Endothelial cell of umbilical vein (primary cell): ENCODE data around the gene TSPEAR. TPM values are rescaled to one million over a fixed set of nuclear protein-coding genes. Genes with fewer than 3 reads are reported as not detected.

ENCODE experiments used
- BruUV-seq: library from RNA; stranded (reverse); fragments of 400-500 nt; replicated peaks from 2 replicates; lab custom pipeline; 2021; lab: Mats Ljungman, UMichigan
- CTCF ChIA-PET: fragments of 300-600, 350-600 bp; sonication (Branson Sonifier 250); formaldehyde crosslinking; loops from one replicate; lab custom pipeline; 2021; ENCODE audit warnings: antibody characterized with exemption, inconsistent platforms; lab: Charles Lee
- POLR2A ChIA-PET: fragments of 300-600, 350-600 bp; sonication (Branson Sonifier 250); formaldehyde crosslinking; loops from one replicate; lab custom pipeline; 2021; ENCODE audit warnings: antibody characterized with exemption, inconsistent platforms; lab: Charles Lee
- DNase-seq: peaks from one replicate; pipeline ENCODE4 v3.0.0-alpha.2; 2011; ENCODE audit warnings: low read depth, low spot score
- FAIRE-seq: peaks from 2 replicates; lab custom pipeline; 2011; peaks lifted over from hg19 to GRCh38; lab: Jason Lieb, UNC
- H2AFZ ChIP-seq: 2 replicates; pipeline ENCODE4 v1.6.0; 2012; ENCODE audit warnings: low read depth, low read length, control low read depth, inconsistent platforms
- H3K27ac ChIP-seq: 2 replicates; pipeline ENCODE4 v1.5.1; 2011; ENCODE audit warnings: low read depth, mild to moderate bottlenecking, control low read depth, low read length, moderate library complexity; ENCODE audit not compliant: insufficient read depth
- H3K27me3 ChIP-seq, 2 experiments: 2 replicates each; pipeline versions ENCODE4 v1.6.0 to v1.6.1; 2011; ENCODE audit warnings: low read length in 2 of 2, mixed read lengths in 1 of 2; ENCODE audit not compliant: control insufficient read depth in 2 of 2, insufficient read depth in 2 of 2
- H3K36me3 ChIP-seq, 2 experiments: 2 replicates in 1 of 2; 3 replicates in 1 of 2; pipeline ENCODE4 v1.5.1; 2011; ENCODE audit warnings: low read length in 2 of 2, mild to moderate bottlenecking in 1 of 2, moderate library complexity in 1 of 2; ENCODE audit not compliant: control insufficient read depth in 2 of 2, insufficient read depth in 2 of 2; ENCODE audit errors: extremely low read depth in 1 of 2
- H3K4me1 ChIP-seq: 3 replicates; pipeline ENCODE4 v1.5.1; 2011; ENCODE audit warnings: mild to moderate bottlenecking, low read length; ENCODE audit not compliant: control insufficient read depth, insufficient read depth; ENCODE audit errors: extremely low read depth
- H3K4me2 ChIP-seq: 2 replicates; pipeline ENCODE4 v1.6.1; 2011; ENCODE audit warnings: low read length, control low read depth, mixed read lengths; ENCODE audit not compliant: insufficient read depth
- H3K4me3 ChIP-seq, 3 experiments: fragments of 200-600 bp in 1 of 3; sonication (generic), shearing (Covaris generic) in 1 of 3; replicated peaks in 1 of 3; 2 replicates each; pipeline ENCODE4 v1.5.1; 2011 to 2016; ENCODE audit warnings: control low read depth in 3 of 3, low read length in 3 of 3, mild to moderate bottlenecking in 2 of 3, inconsistent platforms in 1 of 3, low read depth in 1 of 3, moderate library complexity in 1 of 3; ENCODE audit not compliant: insufficient read depth in 1 of 3
- H3K79me2 ChIP-seq: 2 replicates; pipeline ENCODE4 v1.6.0; 2012; ENCODE audit warnings: low read length, inconsistent platforms; ENCODE audit not compliant: control insufficient read depth, insufficient read depth
- H3K9ac ChIP-seq: replicated peaks from 2 replicates; pipeline ENCODE3; 2011; ENCODE audit warnings: low read length, control low read depth; ENCODE audit not compliant: insufficient read depth; ENCODE audit errors: extremely low read depth
- H3K9me1 ChIP-seq: replicated peaks from 3 replicates; pipeline ENCODE4 v1.6.0; 2011; ENCODE audit warnings: mild to moderate bottlenecking, low read length; ENCODE audit not compliant: control insufficient read depth, insufficient read depth; ENCODE audit errors: extremely low read depth
- H3K9me3 ChIP-seq: replicated peaks from 2 replicates; pipeline ENCODE4 v1.5.1; 2012; ENCODE audit warnings: low read length, inconsistent platforms; ENCODE audit not compliant: control insufficient read depth, insufficient read depth
- H4K20me1 ChIP-seq: replicated peaks from 2 replicates; pipeline ENCODE3; 2011; ENCODE audit warnings: mild to moderate bottlenecking, low read length; ENCODE audit not compliant: control insufficient read depth, insufficient read depth; ENCODE audit errors: extremely low read depth
- EZH2 ChIP-seq: IDR thresholded peaks from 2 replicates; pipeline ENCODE4 v1.6.1; 2012; ENCODE audit warnings: borderline replicate concordance, low read depth, mild to moderate bottlenecking, moderate library complexity, low read length, inconsistent platforms; ENCODE audit not compliant: severe bottlenecking
- FOS ChIP-seq: IDR thresholded peaks from 2 replicates; pipeline ENCODE4 v1.6.1; 2011; ENCODE audit warnings: mild to moderate bottlenecking, low read length, moderate library complexity, borderline replicate concordance; ENCODE audit not compliant: insufficient read depth
- GATA2 ChIP-seq: IDR thresholded peaks from 2 replicates; pipeline ENCODE4 v1.7.0; 2011; ENCODE audit warnings: low read depth, mild to moderate bottlenecking, moderate library complexity, mixed read lengths, low read length; ENCODE audit not compliant: insufficient read length, insufficient read depth
- JUN ChIP-seq: IDR thresholded peaks from 2 replicates; pipeline ENCODE4 v1.6.1; 2011; ENCODE audit warnings: borderline replicate concordance, low read depth; ENCODE audit not compliant: insufficient read length, insufficient read depth
- MYC ChIP-seq: IDR thresholded peaks from one replicate; pipeline ENCODE4 v1.6.1; 2011; ENCODE audit warnings: mild to moderate bottlenecking, low read depth, low read length
- POLR2A ChIP-seq: IDR thresholded peaks from 2 replicates; pipeline ENCODE4 v1.6.1; 2012; ENCODE audit warnings: low read depth, mild to moderate bottlenecking, control low read depth, low read length
- POLR2AphosphoS5 ChIP-seq: IDR thresholded peaks from 2 replicates; pipeline ENCODE4 v1.6.1; 2012; ENCODE audit warnings: low read depth, mild to moderate bottlenecking, control low read depth, low read length, moderate library complexity; ENCODE audit not compliant: insufficient read depth
- dilution Hi-C: fragments of 300-500 bp; cut with MboI; formaldehyde crosslinking; loops from one replicate; pipeline ENCODE4 v1.15.0; 2019; ENCODE audit warnings: low sequenced_read_pairs; ENCODE audit not compliant: extremely low pct_ligation_motif_present
- intact Hi-C: fragments of 100-400 bp; cut with micrococcal nuclease; formaldehyde crosslinking; loops from one replicate; pipeline ENCODE4 v1.10.0; 2022
- polyA plus RNA-seq, 4 experiments: library from polyadenylated mRNA; depleted of rRNA in 3 of 4; stranded (reverse) in 3 of 4; unstranded in 1 of 4; fragments of >200 nt; gene quantifications; 2 replicates each; pipeline versions ENCODE4 v1.2.1 to v1.2.3, GENCODE V29; 2011 to 2012; ENCODE audit warnings: missing spikeins in 1 of 4
- total RNA-seq: library from RNA; stranded (reverse); gene quantifications from 2 replicates; pipeline ENCODE4 v1.2.3, GENCODE V29; 2021
- TF ChIP-seq, protein P1 (sequence below): IDR thresholded peaks from 2 replicates; pipeline ENCODE4 v1.6.1; 2011; ENCODE audit not compliant: insufficient read depth, insufficient read length
- TF ChIP-seq, protein P2 (sequence below), 2 donors: IDR thresholded peaks; 1 replicate in 1 of 2; 2 replicates in 1 of 2; pipeline ENCODE4 v1.5.1; 2011; ENCODE audit warnings: low read length in 2 of 2, mild to moderate bottlenecking in 2 of 2, moderate library complexity in 2 of 2, control low read depth in 1 of 2, inconsistent platforms in 1 of 2, low read depth in 1 of 2; ENCODE audit not compliant: insufficient read depth in 1 of 2; ENCODE audit errors: extremely low read depth in 1 of 2

The TSPEAR gene
- total and polyA plus RNA-seq, 2 donors (not counting 3 experiments of a cell fraction or from before 2014, with no cell fraction given) = 0.01 TPM; not detected in 1

DNA sequence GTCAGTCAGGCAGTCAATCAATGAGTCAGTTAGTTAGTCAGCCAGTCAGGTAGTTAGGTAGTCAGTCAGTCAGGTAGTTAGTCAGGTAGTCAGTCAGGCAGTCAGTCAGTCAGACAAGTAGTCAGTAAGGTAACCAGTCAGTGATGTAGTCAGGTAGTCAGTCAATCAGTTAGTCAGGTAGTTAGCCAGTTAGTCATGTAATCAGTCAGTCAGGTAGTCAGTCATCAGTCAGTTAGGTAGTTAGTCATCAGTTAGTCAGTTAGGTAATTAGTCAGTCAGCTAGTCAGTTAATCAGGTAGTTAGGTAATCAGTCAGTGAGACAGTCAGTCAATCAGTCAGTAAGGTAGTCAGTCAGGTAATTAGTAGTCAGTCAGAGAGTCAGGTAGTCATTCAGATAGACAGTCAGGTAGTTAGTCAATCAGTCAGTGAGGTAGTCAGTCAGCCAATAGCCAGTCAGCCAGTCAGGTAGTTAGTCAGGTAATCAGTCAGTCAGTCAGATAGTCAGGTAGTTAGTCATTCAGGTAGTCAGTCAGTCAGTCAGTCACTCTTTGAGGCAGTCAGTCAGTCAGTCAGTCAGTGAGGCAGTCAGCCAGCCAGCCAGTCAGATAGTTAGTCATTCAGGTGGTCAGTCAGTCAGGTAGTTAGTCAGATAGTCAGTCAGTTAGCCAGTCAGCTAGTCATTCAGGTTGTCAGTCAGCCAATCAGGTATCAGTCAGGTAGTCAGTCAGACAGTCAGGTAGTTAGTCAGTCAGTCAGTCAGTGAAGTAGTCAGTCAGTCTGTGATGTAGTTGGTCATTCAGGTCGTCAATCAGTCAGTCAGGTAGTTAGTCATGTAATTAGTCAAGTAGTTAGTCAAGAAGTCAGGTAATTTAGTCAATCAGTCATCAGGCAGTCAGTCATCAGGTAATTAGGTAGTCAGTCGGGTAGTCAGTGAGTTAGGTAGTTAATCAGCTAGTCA, 186.7 kb downstream of the TSPEAR start:
- Histone ChIP-seq H3K27me3 (no peaks in the 10 kb centered on the region), H3K9me1 (no peaks in the 10 kb centered on the region), H3K9ac (no peak overlapping the region), H3K4me3 (no peak overlapping the region), H4K20me1 (no peaks in the 10 kb centered on the region), H3K4me2 (no peak overlapping the region), H2AFZ (no peak overlapping the region), H3K9me3 (no peaks in the 10 kb centered on the region), H3K79me2 (no peaks in the 10 kb centered on the region), H3K36me3 (no peaks in the 10 kb centered on the region), H3K4me1 (no peaks in the 10 kb centered on the region), H3K27ac (no peak overlapping the region)
- TF ChIP-seq, protein P1, sequence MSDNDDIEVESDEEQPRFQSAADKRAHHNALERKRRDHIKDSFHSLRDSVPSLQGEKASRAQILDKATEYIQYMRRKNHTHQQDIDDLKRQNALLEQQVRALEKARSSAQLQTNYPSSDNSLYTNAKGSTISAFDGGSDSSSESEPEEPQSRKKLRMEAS = no peak
- TF ChIP-seq, protein P2, sequence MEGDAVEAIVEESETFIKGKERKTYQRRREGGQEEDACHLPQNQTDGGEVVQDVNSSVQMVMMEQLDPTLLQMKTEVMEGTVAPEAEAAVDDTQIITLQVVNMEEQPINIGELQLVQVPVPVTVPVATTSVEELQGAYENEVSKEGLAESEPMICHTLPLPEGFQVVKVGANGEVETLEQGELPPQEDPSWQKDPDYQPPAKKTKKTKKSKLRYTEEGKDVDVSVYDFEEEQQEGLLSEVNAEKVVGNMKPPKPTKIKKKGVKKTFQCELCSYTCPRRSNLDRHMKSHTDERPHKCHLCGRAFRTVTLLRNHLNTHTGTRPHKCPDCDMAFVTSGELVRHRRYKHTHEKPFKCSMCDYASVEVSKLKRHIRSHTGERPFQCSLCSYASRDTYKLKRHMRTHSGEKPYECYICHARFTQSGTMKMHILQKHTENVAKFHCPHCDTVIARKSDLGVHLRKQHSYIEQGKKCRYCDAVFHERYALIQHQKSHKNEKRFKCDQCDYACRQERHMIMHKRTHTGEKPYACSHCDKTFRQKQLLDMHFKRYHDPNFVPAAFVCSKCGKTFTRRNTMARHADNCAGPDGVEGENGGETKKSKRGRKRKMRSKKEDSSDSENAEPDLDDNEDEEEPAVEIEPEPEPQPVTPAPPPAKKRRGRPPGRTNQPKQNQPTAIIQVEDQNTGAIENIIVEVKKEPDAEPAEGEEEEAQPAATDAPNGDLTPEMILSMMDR (IDR thresholded peaks at IDR 0.05; ENCODE audit: extremely low read depth in 1 of 2, insufficient read depth in 1 of 2, low read depth in 1 of 2, low read length in 2 of 2) = no peak
- TF ChIP-seq POLR2A (no peak), POLR2AphosphoS5 (no peak), EZH2 (no peak), JUN (no peak), GATA2 (no peak), MYC (no peak), FOS (no peak)
- BruUV-seq = no TSS peak
- no peak for FAIRE-seq
- intact Hi-C loops (no loop called here), dilution Hi-C loops (no loop called here)
- ChIA-PET CTCF (no interaction called here), POLR2A (no interaction called here)
- DNase-seq = no peak
